Non-pigmented ciliary epithelial cell (primary cell): Measurements from ENCODE around the gene DRAM2.
A peak's percentile ranks its signal among the peaks of the same experiment; 100 is the strongest.
"Not testable (repeated sequence)": the region's sequence is repeated elsewhere in the genome, so short reads cannot be mapped to it uniquely, and the experiment has no call there.

ENCODE experiments used
- DNase-seq: peaks from one replicate; pipeline ENCODE4 v3.0.0-alpha.2; 2010; ENCODE audit warnings: low read depth

The DRAM2 gene

DNA sequence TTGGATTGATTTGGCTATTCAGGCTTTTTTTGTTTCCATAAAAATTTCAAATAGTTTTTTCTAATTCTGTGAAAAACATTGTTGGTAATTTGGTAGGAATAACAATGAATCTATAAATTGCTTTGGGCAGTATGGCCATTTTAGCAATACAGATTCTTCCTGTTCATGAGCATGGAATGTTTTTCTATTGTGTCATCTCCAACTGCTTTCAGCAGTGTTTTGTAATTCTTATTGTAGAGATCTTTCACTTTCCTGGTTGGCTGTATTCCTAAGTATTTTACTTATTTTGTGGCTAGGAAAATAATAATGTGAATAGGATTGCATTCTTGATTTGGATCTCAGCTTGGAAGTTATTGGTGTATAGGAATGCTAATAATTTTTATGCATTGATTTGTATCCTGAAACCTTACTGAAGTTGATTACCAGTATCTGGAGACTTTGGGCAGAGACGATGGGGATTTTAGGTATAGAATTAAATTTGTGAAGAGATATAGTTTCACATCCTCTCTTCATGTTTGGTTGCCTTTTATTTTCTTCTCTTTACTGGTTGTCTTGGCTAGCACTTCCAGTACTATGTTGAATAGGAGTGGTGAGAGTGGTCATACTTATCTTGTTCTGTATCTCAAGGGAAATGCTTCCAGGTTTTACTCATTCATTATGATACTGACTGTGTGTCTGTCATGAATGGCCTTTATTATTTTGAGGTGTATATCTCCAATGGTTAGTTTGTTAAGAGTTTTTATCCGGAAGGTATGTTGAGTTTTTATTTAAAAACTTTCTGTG is 57.3 kb downstream of the DRAM2 start:
- DNase-seq, result peak; percentile 19

- not testable (repeated sequence) for DNase-seq
Measured at GRCh38 chr1:111079329-111079728, 60.6 kb downstream of the DRAM2 start.

GRCh38 chr1:111077312-111077711 is 62.6 kb downstream of the DRAM2 start:
- not testable (repeated sequence) for DNase-seq
